ENCODE measurements around the gene C6orf136. TPM values are rescaled to one million over a fixed set of nuclear protein-coding genes. Genes with fewer than 3 reads are reported as not detected.

Gene C6orf136
- total and polyA plus RNA-seq, 9 of the 15 experiments (the other 6 are each of a cell fraction or from before 2014, with no cell fraction given), result 14.1 to 63.1 (median 18.4) TPM

GRCh38 chr6:30613251-30614043 is 33.5 kb upstream of the C6orf136 start:
- POLR2A ChIA-PET, result interaction anchor here (0.6 to 4.8 kb wide), 36 partner anchors 9 to 790 kb away, joined by 3 to 310 read pairs (median 4); partner anchors contain the start of genes ABCF1, ATAT1, C6orf136 and DHX16
- Histone ChIP-seq H3K4me1 (replicated peaks in 1 of 2; ENCODE audit: control insufficient read depth in 2 of 2, insufficient read depth in 2 of 2, low read length in 2 of 2) (peaks cover 0 to 22% of the 10 kb centered on the region in 2 experiments; a peak in 3 of 5 replicates), H2AFZ (ENCODE audit: low read depth, low read length) (no peak overlapping the region), H3K9ac (ENCODE audit: insufficient read depth in 1 of 2, low read depth in 2 of 2, low read length in 2 of 2) (peak overlapping the region in 1 of 2 experiments; percentile 99; a peak in 3 of 4 replicates), H3K27me3 (ENCODE audit: control insufficient read depth in 2 of 2, insufficient read depth in 2 of 2, low read length in 2 of 2) (no peaks in the 10 kb centered on the region), H3K36me3 (ENCODE audit: control insufficient read depth, insufficient read depth, low read length) (peaks cover 72% of the 10 kb centered on the region), H3K27ac (ENCODE audit: extremely low read depth, low read depth, low read length) (peak overlapping the region; percentile 95; the same call in 2 of the 3 replicates), H3K79me2 (ENCODE audit: control insufficient read depth, insufficient read depth, low read length) (peaks cover 82% of the 10 kb centered on the region), H3K4me2 (ENCODE audit: insufficient read depth, low read length) (peak overlapping the region; percentile 99; the same call in 1 of the 2 replicates), H3K4me3 (peak overlapping the region; percentile 68; the same call in 1 of the 2 replicates), H4K20me1 (replicated peaks; ENCODE audit: control insufficient read depth, insufficient read depth, low read length) (peaks cover 8% of the 10 kb centered on the region; the same call in 1 of the 2 replicates), H3K9me1 (ENCODE audit: control insufficient read depth, insufficient read depth, low read length) (no peaks in the 10 kb centered on the region), H3K9me3 (replicated peaks; ENCODE audit: control insufficient read depth, insufficient read depth, low read depth, low read length) (no peaks in the 10 kb centered on the region)
- CTCF ChIA-PET (ENCODE audit: low intra/inter-chr PET ratio), result no interaction called here
- no TSS peak for BruUV-seq (replicated peaks)
- FAIRE-seq, result no peak
- ATAC-seq, result no peak
- in situ Hi-C loops (cut with MboI) (no loop called here), intact Hi-C loops (cut with micrococcal nuclease) (loop anchor here (2.0 kb wide), 1 partner anchor 59 kb away; the partner anchor contains the start of gene DHX16)
- DNase-seq (ENCODE audit: extremely low read depth in 1 of 4, low spot score in 3 of 4), result peak in 1 of 4 experiments; percentile 55
- TF ChIP-seq JUN (IDR thresholded peaks at IDR 0.05; ENCODE audit: borderline replicate concordance, low read depth, low read length) (no peak), JUN (CRISPR knock-in tag; IDR thresholded peaks at IDR 0.05; ENCODE audit: borderline replicate concordance) (0 out of 2 replicates have a peak, but pooled peaks have one; percentile 68), ATF2 (CRISPR knock-in tag; IDR thresholded peaks at IDR 0.05) (no peak), POLR2G (IDR thresholded peaks at IDR 0.05; ENCODE audit: low read depth, low read length) (0 out of 2 replicates have a peak, but pooled peaks have one; percentile 2), HMGN3 (IDR thresholded peaks at IDR 0.05; ENCODE audit: borderline replicate concordance, extremely low read depth, insufficient read length, low read depth, low read length) (no peak), ARID1B (IDR thresholded peaks at IDR 0.05) (peak; percentile 42), MYNN (IDR thresholded peaks at IDR 0.05) (peak; percentile 15; the same call in 1 of the 2 replicates), MYNN (CRISPR knock-in tag; IDR thresholded peaks at IDR 0.05) (no peak), KDM1A (IDR thresholded peaks at IDR 0.05) (0 out of 4 replicates have a peak, but pooled peaks of 1 of the 2 experiments have one; percentile 20), ZNF280B (CRISPR knock-in tag; IDR thresholded peaks at IDR 0.05) (peak; percentile 66; the same call in 1 of the 2 replicates), FOSL1 (tag; conservative IDR thresholded peaks at IDR 0.05) (peak; percentile 75), POLR2AphosphoS5 (IDR thresholded peaks at IDR 0.05; ENCODE audit: control insufficient read depth, insufficient read depth, low read depth, low read length) (peak; percentile 67; the same call in 1 of the 2 replicates), ZNF347 (CRISPR knock-in tag; IDR thresholded peaks at IDR 0.05; ENCODE audit: low read depth) (no peak), ZNF830 (CRISPR knock-in tag; IDR thresholded peaks at IDR 0.05) (0 out of 2 replicates have a peak, but pooled peaks have one; percentile 19), ETV1 (tag; conservative IDR thresholded peaks at IDR 0.05; ENCODE audit: low read depth) (no peak), HNRNPK (IDR thresholded peaks at IDR 0.05; ENCODE audit: low read depth, low read length, poor library complexity, severe bottlenecking) (no peak), DEAF1 (CRISPR knock-in tag; IDR thresholded peaks at IDR 0.05) (peak; percentile 1; the same call in 1 of the 2 replicates)

Measured in K562 (cell line).